GM23338 (cell line): ENCODE data around the gene GNL2.
A peak's percentile ranks its signal among the peaks of the same experiment; 100 is the strongest.

Experiments used
- CREB1 ChIP-seq: fragments of 250-450 bp; sonication (Bioruptor Pico); IDR thresholded peaks from 2 replicates; pipeline ENCODE4 v1.5.0; 2020; ENCODE audit warnings: low read depth, mild to moderate bottlenecking, moderate library complexity
- EZH2 ChIP-seq: fragments of 200-600 bp; sonication (generic); IDR thresholded peaks from one replicate; pipeline ENCODE4 v1.8.0; 2017; ENCODE audit warnings: antibody characterized with exemption, mild to moderate bottlenecking, low read depth; ENCODE audit not compliant: unreplicated experiment
- EZH2phosphoT487 ChIP-seq: fragments of 200-600 bp; sonication (generic); IDR thresholded peaks from one replicate; pipeline ENCODE4 v1.8.1; 2018; ENCODE audit warnings: antibody characterized with exemption; ENCODE audit not compliant: unreplicated experiment
- POLR2AphosphoS5 ChIP-seq: IDR thresholded peaks from 2 replicates; pipeline ENCODE4 v1.6.1; 2016; ENCODE audit warnings: antibody characterized with exemption, low read depth
- ZNF114 ChIP-seq: fragments of 250-450 bp; sonication (Bioruptor Pico); IDR thresholded peaks from 2 replicates; pipeline ENCODE4 v1.5.0; 2020; ENCODE audit warnings: mild to moderate bottlenecking, moderate library complexity
- TF ChIP-seq, protein P1 (sequence below), 2 experiments: fragments of 200-600 bp in 1 of 2; sonication (generic) in 1 of 2; conservative IDR thresholded peaks; 2 replicates each; pipeline versions ENCODE4 v1.5.1 to v1.6.1; 2016 to 2017; ENCODE audit warnings: antibody characterized with exemption in 2 of 2, low read depth in 2 of 2, mild to moderate bottlenecking in 2 of 2, moderate library complexity in 1 of 2

DNA sequence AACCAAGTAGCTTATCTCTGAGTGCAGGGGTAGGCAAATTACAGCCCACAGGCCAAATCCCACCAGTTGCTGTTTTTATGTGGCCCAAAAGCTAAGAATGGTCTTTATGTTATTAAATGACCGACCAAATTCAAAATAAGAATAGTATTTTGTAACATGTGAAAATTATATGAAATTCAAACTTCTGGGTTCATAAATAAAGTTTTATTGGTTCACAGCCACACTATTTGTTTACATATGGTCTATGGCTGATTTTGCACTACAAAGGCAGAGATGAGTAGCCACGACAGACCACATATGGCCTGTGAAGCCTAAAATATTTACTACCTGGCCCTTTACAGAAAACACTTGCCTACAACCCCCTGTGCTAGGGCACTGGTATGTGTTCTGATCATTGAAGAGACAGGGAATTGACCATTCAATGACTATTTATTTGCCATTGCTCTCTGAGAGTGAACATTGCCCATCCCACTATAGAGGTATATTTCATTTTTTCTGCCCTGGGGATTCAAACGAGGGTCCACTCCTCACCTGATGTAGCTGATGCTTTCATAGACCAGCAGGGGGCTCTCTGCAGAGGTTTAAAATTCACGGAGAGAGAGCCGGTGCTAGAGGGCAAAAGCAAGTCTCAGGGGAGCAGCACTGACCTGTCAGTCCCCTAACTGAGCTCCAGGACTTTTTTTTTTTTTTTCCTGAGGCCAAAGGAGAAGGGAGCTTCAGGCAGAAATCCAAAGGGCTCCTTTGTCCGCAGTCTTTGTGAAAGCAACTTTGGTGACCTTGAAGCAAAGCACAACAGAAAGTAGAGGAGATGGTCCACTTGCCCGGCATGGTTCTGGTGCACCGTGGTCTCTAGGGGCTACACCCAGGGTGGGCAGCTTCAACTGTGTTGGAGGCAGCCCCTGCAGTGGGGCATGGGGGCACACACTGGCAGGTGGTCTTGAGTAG lies 7.3 kb upstream of the GNL2 start:
- TF ChIP-seq, protein P1, sequence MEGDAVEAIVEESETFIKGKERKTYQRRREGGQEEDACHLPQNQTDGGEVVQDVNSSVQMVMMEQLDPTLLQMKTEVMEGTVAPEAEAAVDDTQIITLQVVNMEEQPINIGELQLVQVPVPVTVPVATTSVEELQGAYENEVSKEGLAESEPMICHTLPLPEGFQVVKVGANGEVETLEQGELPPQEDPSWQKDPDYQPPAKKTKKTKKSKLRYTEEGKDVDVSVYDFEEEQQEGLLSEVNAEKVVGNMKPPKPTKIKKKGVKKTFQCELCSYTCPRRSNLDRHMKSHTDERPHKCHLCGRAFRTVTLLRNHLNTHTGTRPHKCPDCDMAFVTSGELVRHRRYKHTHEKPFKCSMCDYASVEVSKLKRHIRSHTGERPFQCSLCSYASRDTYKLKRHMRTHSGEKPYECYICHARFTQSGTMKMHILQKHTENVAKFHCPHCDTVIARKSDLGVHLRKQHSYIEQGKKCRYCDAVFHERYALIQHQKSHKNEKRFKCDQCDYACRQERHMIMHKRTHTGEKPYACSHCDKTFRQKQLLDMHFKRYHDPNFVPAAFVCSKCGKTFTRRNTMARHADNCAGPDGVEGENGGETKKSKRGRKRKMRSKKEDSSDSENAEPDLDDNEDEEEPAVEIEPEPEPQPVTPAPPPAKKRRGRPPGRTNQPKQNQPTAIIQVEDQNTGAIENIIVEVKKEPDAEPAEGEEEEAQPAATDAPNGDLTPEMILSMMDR (conservative IDR thresholded peaks at IDR 0.05; ENCODE audit: low read depth in 2 of 2) = peak; percentile 76 to 86
- TF ChIP-seq CREB1 (no peak), ZNF114 (CRISPR knock-in tag) (no peak), EZH2phosphoT487 (no peak), POLR2AphosphoS5 (no peak), EZH2 (no peak)
